NB4 (cell line): Measurements from ENCODE around the gene SMARCAL1.

ENCODE experiments used
- DNase-seq: peaks from one replicate; pipeline ENCODE4 v3.0.0; 2010; ENCODE audit warnings: low read depth
- H3K4me3 ChIP-seq: one replicate; pipeline ENCODE4 v1.5.1; 2011; ENCODE audit warnings: mild to moderate bottlenecking, low read depth, low read length, moderate library complexity
- MAX ChIP-seq: IDR thresholded peaks from 2 replicates; pipeline ENCODE4 v1.6.1; 2011; ENCODE audit warnings: low read depth, low read length
- MYC ChIP-seq: IDR thresholded peaks from 2 replicates; pipeline ENCODE4 v1.6.1; 2011; ENCODE audit warnings: low read depth, low read length
- POLR2A ChIP-seq: IDR thresholded peaks from 2 replicates; pipeline ENCODE4 v1.6.1; 2011; ENCODE audit warnings: mild to moderate bottlenecking; ENCODE audit not compliant: insufficient read length; ENCODE audit errors: extremely low read depth
- TF ChIP-seq, protein P1 (sequence below): IDR thresholded peaks from one replicate; pipeline ENCODE4 v1.5.1; 2012; ENCODE audit warnings: low read depth, low read length

SMARCAL1 gene

GRCh38 chr2:216519154-216519762 lies 107.0 kb downstream of the SMARCAL1 start:
- TF ChIP-seq MYC (no peak), MAX (peak; percentile 30; the same call in 1 of the 2 replicates), POLR2A (no peak)
- TF ChIP-seq, protein P1, sequence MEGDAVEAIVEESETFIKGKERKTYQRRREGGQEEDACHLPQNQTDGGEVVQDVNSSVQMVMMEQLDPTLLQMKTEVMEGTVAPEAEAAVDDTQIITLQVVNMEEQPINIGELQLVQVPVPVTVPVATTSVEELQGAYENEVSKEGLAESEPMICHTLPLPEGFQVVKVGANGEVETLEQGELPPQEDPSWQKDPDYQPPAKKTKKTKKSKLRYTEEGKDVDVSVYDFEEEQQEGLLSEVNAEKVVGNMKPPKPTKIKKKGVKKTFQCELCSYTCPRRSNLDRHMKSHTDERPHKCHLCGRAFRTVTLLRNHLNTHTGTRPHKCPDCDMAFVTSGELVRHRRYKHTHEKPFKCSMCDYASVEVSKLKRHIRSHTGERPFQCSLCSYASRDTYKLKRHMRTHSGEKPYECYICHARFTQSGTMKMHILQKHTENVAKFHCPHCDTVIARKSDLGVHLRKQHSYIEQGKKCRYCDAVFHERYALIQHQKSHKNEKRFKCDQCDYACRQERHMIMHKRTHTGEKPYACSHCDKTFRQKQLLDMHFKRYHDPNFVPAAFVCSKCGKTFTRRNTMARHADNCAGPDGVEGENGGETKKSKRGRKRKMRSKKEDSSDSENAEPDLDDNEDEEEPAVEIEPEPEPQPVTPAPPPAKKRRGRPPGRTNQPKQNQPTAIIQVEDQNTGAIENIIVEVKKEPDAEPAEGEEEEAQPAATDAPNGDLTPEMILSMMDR, result peak; percentile 72
- DNase-seq, result peak; percentile 87
- no peak overlapping the region for H3K4me3 ChIP-seq

DNA sequence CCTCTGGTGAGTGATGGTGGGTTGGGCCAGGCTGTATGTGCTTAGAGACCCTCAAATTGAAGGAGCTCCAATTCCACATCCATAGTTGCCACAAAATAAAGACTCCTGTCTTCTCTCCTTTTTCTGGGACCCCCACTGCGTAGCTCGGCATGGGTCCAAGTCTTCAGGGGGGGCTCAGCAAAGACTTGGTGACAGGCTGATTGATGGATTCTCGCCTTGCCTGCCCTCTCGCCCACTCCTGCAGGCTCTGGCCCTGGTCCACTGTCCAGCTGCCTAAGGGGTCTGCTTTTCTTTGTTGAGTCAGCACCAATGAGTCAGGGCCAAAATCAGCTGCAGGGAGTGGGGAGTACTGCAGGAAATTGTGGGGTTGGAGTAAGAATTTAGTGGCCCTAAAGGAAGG lies 107.8 kb downstream of the SMARCAL1 start:
- no peak overlapping the region for H3K4me3 ChIP-seq
- no peak for TF ChIP-seq MAX
- TF ChIP-seq, protein P1, result no peak
- no peak for TF ChIP-seq POLR2A
- no peak for TF ChIP-seq MYC
- DNase-seq, result no peak

DNA sequence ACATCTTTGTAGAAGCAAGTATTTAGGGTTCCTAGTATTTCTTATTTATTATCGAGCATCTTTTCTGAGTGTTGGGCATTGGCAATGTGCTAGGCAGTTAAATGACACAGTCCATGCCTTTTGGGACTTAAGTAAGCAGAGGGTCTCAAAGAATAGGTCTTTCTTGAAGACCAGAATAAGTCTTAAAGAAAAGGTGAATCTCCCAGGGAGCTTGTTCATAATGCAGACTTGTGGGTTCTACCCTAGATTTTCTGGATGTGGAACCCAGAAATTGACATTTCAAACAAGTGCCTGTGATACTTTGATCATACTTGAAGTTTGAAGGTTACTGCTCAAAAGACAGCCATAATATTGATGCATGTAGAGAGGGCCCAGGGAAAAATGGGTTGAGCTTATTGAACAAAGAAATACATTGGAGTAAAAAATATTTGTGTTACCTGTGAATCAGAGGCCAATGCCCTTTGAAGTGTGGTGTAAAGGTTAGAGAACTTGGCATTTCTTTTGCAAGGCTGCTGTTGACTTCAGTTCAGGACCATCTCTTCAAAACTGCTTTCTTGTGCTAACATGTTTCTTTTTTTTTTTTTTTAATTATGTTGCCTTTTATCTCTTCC lies 110.7 kb downstream of the SMARCAL1 start:
- TF ChIP-seq MYC (no peak), MAX (no peak), POLR2A (no peak)
- TF ChIP-seq, protein P1, result no peak
- no peak overlapping the region for H3K4me3 ChIP-seq
- DNase-seq, result no peak

- no peak for DNase-seq
- H3K4me3 ChIP-seq, result no peak overlapping the region
- TF ChIP-seq MYC (no peak), MAX (no peak), POLR2A (no peak)
- TF ChIP-seq, protein P1, result no peak
Observed at GRCh38 chr2:216525972-216526371, 113.7 kb downstream of the SMARCAL1 start.

DNA sequence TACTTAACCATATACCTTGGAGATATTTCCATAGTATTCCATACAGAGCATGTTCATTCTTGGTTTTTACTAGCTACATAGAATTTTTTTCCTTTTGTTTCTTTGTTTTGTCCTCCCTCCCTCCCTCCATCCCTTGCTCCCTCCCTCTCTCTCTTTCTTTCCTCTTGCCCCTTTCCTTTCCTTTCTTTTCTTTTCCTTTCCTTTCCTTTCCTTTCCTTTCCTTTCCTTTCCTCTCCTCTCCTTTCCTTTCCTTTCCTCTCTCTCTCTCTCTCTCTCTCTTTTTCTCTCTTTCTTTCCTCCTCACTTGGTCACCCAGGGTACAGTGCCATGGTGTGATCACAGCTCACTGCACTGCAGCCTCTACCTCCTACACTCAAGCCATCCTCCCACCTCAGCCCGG lies 114.7 kb downstream of the SMARCAL1 start:
- TF ChIP-seq POLR2A, result no peak
- no peak for TF ChIP-seq MYC
- no peak for TF ChIP-seq MAX
- TF ChIP-seq, protein P1, result no peak
- DNase-seq, result no peak
- H3K4me3 ChIP-seq, result no peak overlapping the region

- TF ChIP-seq MYC, result no peak
- no peak overlapping the region for H3K4me3 ChIP-seq
- no peak for DNase-seq
Observed at GRCh38 chr2:216527600-216527999, 115.3 kb downstream of the SMARCAL1 start.
